ENCODE results near the gene PCDHGC3.
"Not testable (repeated sequence)": the region's sequence is repeated elsewhere in the genome, so short reads cannot be mapped to it uniquely, and the experiment has no call there.

The PCDHGC3 gene

DNA sequence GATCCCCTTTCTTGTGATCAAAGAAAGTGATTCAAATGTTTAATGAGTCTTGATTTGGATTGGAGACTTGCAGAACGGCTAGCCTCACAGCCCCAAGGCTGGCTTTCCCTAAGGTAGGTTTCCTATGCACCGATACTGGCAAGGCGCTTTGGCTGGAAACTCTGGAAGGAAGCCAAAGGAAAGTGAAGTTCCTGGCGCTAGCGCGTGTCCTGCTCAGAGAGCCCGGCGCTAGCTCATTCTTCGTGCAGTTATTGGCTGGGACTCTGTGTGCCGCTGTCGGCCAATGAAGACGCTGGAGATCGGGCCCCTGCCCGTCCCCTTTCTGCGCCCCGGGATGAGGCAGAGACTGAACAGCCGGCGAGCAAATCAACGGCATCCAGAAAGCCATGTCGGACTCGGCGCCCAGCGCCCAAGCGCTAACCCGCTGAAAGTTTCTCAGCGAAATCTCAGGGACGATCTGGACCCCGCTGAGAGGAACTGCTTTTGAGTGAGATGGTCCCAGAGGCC is at the start of gene PCDHGC3:
PCDHGC3 (plus strand) TSS at position 342 of the 507 bp plus-strand sequence; CDS start at position 493, 151 bp downstream.
- peak; percentile 75 for DNase-seq

DNA sequence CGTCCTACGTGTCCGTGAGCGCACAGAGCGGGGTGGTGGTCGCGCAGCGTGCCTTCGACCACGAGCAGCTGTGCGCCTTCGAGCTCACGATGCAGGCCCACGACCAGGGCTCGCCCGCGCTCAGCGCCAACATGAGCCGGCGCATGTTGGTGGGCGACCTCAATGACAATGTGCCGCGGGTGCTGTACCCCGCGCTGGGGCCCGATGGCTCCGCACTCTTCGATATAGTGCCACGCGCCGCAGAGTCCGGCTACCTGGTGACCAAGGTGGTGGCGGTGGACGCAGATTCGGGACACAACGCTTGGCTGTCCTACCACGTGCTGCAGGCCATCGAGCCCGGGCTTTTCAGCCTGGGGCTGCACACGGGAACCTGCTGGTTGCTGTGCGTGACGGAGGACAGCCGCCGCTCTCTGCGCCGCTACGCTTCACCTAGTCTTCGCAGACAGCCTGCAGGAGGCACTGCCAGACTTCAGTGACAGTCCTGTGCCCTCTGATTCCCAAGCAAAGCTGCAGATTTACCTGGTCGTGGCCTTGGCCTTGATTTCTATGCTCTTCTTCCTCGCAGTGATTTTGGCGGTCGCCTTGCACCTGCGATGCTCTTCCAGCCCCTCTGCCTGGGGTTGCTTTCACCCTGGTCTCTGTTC is 47.9 kb upstream of the PCDHGC3 start:
- no peak for DNase-seq

DNA sequence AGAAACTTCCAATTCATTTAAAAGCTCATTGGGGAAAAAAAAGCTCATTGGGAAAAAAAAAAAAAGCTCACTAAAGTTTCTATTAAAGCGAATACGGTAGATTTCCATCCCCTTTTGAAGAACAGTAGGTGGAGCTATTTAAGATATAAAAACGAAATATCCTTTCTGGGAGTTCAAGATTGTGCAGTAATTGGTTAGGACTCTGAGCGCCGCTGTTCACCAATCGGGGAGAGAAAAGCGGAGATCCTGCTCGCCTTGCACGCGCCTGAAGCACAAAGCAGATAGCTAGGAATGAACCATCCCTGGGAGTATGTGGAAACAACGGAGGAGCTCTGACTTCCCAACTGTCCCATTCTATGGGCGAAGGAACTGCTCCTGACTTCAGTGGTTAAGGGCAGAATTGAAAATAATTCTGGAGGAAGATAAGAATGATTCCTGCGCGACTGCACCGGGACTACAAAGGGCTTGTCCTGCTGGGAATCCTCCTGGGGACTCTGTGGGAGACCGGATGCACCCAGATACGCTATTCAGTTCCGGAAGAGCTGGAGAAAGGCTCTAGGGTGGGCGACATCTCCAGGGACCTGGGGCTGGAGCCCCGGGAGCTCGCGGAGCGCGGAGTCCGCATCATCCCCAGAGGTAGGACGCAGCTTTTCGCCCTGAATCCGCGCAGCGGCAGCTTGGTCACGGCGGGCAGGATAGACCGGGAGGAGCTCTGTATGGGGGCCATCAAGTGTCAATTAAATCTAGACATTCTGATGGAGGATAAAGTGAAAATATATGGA is 45.2 kb upstream of the PCDHGC3 start, which contains the start of gene PCDHGA12:
PCDHGA12 (plus strand) TSS at position 176 of the 782 bp plus-strand sequence; CDS start at position 429, 253 bp downstream.
- peak; percentile 61 for DNase-seq

DNA sequence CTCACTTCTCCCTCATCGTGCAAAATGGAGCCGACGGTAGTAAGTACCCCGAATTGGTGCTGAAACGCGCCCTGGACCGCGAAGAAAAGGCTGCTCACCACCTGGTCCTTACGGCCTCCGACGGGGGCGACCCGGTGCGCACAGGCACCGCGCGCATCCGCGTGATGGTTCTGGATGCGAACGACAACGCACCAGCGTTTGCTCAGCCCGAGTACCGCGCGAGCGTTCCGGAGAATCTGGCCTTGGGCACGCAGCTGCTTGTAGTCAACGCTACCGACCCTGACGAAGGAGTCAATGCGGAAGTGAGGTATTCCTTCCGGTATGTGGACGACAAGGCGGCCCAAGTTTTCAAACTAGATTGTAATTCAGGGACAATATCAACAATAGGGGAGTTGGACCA is 44.5 kb upstream of the PCDHGC3 start:
- DNase-seq, result no peak

DNA sequence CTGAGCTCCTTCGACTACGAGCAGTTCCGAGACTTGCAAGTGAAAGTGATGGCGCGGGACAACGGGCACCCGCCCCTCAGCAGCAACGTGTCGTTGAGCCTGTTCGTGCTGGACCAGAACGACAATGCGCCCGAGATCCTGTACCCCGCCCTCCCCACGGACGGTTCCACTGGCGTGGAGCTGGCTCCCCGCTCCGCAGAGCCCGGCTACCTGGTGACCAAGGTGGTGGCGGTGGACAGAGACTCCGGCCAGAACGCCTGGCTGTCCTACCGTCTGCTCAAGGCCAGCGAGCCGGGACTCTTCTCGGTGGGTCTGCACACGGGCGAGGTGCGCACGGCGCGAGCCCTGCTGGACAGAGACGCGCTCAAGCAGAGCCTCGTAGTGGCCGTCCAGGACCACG is 43.5 kb upstream of the PCDHGC3 start:
- not testable (repeated sequence) for DNase-seq

DNA sequence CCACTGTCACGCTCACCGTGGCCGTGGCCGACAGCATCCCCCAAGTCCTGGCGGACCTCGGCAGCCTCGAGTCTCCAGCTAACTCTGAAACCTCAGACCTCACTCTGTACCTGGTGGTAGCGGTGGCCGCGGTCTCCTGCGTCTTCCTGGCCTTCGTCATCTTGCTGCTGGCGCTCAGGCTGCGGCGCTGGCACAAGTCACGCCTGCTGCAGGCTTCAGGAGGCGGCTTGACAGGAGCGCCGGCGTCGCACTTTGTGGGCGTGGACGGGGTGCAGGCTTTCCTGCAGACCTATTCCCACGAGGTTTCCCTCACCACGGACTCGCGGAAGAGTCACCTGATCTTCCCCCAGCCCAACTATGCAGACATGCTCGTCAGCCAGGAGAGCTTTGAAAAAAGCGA is 43.0 kb upstream of the PCDHGC3 start:
- DNase-seq, result not testable (repeated sequence)

DNA sequence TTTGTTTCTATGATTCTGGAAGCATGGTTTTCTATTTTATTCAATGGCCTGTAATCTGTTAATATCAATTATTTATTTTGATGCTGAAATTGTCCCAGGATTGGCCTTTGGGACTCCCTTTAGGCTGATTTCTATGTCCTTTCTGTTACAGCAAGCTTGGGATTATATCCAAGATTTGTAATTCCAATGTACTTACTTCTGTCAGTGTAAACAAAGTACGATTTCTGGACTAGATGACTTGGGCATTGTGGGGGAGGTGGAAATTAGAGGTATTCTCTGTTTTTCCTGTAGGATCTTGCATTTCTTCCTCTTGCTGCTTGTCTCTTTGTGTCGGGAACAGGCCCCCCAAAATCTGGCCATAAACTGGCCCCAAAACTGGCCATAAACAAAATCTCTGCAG is 41.8 kb upstream of the PCDHGC3 start:
- no peak for DNase-seq

DNA sequence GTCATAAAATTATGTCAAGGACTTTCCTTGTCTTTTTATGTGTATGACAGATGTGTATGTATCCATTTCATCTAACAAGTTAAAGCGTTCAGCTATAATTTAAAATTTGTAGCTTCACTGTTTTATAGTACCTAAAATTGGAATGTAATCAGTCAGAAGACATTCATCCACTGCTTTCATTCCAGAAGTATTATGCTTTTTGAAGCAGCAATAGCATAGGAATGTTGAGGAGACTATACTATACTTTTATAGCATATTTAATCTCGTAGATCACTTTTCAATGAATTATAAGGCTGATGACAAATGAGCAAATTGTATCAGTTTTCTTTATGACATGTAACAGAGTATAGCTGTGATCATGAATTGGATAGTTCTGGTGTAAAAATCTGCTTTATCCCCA is 38.5 kb upstream of the PCDHGC3 start:
- DNase-seq, result no peak

DNA sequence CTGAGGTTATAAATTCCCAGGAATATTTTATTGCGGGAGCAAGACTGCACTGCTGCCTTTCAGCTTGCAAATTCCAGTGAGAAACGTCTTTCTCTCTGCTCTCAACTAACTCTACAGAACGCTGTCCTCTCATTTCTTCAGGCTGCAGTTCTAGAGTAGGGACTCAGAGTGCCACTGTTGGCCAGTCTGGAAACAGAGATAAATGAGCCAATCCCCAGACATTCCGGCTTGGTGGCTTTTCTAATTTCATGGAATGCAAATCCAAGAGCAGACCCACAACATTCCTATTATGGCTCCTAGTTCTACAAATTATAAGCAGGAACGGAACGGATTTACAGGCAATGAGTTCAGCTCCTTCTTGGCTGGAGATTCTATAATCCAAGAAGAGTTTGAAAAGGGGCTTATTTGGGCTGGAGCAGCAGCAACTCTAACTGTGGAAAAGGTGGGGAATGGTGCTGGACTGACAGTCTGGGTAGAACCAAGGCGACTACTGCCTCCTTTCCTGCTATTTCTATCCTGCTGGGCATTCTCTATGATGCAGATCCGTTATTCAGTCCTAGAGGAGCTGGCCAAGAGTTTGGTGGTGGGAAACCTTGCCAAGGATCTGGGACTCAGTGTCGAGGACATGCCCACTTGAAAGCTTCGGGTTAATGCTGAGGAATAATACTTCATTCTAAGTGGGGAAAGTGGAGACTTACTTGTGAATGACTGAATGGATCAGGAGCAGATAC is 36.2 kb upstream of the PCDHGC3 start:
- no peak for DNase-seq

DNA sequence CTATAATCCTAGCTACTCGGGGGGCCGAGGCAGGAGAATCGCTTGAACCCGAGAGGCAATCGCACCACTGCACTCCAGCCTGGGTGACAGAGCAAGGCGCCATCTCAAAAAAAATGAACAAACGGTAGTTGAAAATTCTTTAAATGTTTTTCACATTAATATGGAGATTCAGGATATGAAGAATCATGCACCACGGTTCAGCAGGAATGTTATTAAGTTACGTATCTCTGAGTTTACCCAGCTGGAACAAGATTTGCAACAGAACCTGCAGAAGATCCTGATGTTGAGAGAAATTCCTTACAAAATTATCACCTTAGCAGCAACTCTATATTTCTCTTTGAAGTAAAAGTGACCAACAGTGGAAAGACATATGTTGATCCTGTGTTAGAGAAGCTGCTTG is 35.4 kb upstream of the PCDHGC3 start:
- DNase-seq, result no peak

DNA sequence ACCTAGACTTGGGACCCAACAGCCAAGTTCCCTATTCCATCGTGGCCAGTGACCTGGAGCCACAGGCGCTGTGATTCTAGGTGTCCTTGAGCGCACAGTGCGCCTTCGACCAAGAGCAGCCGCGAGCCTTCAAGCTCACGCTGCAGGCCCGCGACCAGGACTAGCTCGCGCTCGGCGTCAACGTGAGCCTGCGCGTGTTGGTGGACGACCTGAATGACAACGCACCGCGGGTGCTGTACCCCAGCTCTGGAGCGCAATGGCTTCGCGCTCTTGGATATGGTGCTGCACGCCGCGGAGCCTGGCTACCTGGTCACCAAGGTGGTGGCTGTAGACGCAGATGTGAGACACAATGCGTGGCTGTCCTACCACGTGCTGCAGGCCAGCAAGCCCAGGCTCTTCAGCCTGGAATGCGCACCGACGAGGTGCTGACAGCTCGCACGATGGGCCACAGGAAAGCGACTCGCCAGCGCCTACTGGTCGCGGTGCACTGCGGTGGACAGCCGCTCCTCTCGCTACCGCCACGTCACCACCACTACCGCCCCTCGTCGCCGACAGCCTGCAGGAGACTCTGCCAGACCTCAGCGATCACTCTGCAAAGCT is 34.1 kb upstream of the PCDHGC3 start:
- no peak for DNase-seq

DNA sequence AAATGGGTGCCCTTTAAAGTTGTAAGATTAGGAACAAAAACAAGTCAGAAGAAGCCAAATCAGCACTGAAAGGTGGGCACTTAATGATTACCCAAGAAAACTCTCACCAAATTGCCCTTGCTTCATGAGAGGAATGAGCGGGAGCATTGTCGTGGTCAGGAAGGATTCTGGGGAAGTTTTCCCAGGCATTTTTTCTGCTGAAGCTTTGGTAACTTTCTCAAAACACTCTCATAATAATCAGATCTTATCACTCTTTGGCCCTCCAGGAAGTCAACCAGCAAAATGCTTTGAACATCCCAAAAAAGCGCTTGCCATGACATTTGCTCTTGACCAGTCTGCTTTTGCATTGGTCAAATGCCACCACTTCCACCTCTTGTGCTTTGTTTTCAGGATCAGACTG is 10.4 kb upstream of the PCDHGC3 start:
- DNase-seq, result no peak

DNA sequence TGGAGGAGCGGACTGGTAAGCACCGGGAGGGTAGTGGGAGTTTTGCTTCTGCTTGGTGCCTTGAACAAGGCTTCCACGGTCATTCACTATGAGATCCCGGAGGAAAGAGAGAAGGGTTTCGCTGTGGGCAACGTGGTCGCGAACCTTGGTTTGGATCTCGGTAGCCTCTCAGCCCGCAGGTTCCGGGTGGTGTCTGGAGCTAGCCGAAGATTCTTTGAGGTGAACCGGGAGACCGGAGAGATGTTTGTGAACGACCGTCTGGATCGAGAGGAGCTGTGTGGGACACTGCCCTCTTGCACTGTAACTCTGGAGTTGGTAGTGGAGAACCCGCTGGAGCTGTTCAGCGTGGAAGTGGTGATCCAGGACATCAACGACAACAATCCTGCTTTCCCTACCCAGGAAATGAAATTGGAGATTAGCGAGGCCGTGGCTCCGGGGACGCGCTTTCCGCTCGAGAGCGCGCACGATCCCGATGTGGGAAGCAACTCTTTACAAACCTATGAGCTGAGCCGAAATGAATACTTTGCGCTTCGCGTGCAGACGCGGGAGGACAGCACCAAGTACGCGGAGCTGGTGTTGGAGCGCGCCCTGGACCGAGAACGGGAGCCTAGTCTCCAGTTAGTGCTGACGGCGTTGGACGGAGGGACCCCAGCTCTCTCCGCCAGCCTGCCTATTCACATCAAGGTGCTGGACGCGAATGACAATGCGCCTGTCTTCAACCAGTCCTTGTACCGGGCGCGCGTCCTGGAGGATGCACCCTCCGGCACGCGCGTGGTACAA is 556 bp downstream of the PCDHGC3 start:
- DNase-seq, result no peak

DNA sequence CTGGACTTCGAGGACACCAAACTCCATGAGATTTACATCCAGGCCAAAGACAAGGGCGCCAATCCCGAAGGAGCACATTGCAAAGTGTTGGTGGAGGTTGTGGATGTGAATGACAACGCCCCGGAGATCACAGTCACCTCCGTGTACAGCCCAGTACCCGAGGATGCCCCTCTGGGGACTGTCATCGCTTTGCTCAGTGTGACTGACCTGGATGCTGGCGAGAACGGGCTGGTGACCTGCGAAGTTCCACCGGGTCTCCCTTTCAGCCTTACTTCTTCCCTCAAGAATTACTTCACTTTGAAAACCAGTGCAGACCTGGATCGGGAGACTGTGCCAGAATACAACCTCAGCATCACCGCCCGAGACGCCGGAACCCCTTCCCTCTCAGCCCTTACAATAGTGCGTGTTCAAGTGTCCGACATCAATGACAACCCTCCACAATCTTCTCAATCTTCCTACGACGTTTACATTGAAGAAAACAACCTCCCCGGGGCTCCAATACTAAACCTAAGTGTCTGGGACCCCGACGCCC is 1.3 kb downstream of the PCDHGC3 start:
- DNase-seq, result no peak

DNA sequence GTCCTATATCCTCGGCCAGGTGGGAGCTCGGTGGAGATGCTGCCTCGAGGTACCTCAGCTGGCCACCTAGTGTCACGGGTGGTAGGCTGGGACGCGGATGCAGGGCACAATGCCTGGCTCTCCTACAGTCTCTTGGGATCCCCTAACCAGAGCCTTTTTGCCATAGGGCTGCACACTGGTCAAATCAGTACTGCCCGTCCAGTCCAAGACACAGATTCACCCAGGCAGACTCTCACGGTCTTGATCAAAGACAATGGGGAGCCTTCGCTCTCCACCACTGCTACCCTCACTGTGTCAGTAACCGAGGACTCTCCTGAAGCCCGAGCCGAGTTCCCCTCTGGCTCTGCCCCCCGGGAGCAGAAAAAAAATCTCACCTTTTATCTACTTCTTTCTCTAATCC is 2.0 kb downstream of the PCDHGC3 start:
- no peak for DNase-seq

DNA sequence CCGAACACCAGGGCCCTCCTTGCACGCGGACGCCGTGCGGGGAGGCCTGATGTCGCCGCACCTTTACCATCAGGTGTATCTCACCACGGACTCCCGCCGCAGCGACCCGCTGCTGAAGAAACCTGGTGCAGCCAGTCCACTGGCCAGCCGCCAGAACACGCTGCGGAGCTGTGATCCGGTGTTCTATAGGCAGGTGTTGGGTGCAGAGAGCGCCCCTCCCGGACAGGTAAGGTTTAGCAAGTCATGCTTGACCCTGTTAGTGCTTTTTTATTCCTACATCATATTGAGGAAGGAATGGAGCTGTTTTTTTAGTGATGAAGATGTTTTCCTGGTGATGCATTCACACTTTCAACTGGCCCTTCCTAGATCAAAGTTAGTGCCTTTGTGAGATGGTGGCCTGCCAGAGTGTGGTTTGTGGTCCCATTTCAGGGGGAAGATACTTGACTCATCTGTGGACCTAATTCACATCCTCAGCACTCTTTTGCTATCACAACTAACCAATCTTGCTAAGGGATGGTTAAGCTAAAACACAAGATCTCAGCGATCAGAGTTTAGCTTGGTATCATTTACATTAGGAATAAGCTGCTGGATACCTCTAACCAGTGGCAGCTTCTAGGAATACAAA is 2.7 kb downstream of the PCDHGC3 start:
- no peak for DNase-seq

DNA sequence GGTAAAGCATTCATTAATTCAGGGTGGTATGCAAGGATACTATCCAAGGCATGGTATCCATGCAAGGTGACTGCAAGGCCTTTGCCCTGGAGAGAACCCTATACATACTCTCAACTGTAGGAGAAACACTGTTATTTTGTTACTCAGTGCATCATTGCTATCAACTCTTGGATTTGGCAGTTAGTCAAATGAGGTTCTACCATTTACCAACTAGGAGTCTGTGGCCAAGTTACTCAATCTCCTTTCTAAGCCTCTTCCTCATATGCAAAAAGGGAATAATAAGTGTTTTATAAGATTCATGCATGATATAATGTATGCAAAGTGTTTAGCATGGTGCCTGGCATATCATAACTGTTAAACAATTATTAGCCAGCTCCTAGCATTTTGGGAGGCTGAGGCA is 4.0 kb downstream of the PCDHGC3 start:
- DNase-seq, result no peak

DNA sequence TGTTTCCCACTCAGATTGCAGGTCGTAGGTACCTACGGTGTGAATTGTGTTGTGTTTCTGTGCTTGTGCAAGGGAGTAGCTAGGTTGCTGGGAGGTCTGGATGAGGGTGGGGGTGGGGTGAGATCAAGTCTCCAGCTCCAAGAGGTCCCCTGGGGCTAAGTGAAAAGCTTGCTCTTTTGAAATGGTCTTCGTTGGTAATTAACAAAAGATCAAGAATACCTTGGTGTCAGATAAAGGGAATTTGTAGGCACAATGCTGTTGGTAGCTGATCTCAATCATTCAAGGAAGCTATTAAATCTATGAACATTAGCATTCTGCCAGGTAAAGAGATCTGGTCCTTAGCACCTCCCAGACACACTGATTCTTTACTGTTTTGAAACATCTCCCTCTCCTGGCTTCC is 8.1 kb downstream of the PCDHGC3 start:
- no peak for DNase-seq

DNA sequence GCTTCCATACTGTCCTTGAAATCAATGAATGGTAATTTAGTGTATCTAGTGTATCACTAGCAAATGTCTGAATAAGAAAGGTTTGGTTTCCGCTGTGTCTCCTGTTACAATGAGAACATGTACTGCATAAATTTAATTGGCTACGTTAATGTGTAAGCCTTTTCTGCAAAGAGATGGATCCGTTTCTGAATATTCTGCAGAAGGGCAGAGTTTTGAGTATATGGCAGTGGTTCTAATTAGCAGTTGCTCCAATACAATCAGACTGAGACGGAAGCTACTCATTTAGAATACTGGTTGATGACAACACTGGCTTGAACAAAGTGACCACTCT is 8.5 kb downstream of the PCDHGC3 start:
- no peak for DNase-seq

DNA sequence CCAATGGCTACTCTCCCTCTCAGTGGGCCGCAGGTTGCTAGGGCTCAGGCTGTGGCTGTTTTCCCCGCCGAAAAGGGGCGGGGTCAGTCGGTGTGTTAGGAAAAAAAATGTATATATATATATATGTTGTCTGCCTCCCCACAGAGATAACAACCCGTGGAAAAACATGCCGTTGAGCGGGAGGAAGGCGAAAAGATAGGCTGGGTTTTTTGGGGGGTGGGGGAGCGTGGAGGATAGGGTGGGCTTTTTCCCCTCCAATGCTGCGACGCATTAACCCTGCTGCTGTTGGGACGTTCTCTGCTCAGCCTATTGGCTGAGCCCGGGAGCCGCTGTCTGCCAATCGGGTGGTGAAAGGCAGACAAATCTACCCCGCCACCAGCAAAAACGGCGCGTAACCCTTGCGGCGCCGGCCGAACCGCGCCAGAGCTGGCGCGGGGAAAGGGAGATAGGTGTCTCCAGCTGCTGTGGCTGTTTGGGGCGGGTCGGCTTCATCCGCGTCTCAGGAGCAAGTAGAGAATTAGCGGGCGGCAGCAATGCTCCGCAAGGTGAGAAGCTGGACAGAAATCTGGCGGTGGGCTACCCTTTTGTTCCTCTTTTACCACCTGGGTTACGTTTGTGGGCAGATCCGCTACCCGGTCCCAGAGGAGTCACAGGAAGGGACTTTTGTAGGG is 9.0 kb downstream of the PCDHGC3 start, which contains the start of gene PCDHGC4:
PCDHGC4 (plus strand) TSS at position 390 of the 671 bp plus-strand sequence; CDS start at position 534, 144 bp downstream.
- DNase-seq, result no peak

All from activated CD4-positive, alpha-beta T cell treated with anti-CD3 and anti-CD28 coated beads for 48 hours (primary cell).